K562 (cell line): Measurements from ENCODE around the gene PRPF39. TPM values are rescaled to one million over a fixed set of nuclear protein-coding genes. Genes with fewer than 3 reads are reported as not detected.

ENCODE experiments used
- ATAC-seq: fragments of 200-7000 bp; cut with Tn5 transposase; 3 replicates; pipeline ENCODE4 v1.9.1; 2020; ENCODE audit warnings: moderate library complexity
- BruUV-seq: library from RNA; stranded (reverse); fragments of 400-500 nt; replicated peaks from 2 replicates; lab custom pipeline; 2021; lab: Mats Ljungman, UMichigan
- CTCF ChIA-PET: fragments of 300-600 bp; formaldehyde crosslinking; extraction: SDS; loops from one replicate; lab custom pipeline; 2021; ENCODE audit warnings: low intra/inter-chr PET ratio; lab: Yijun Ruan, JAX
- POLR2A ChIA-PET: fragments of 300-600, 350-650 bp; sonication (Branson Sonifier 250); formaldehyde crosslinking; extraction: SDS; loops from one replicate; lab custom pipeline; 2021; ENCODE audit warnings: antibody characterized with exemption, inconsistent platforms; lab: Yijun Ruan, JAX
- DNase-seq, 4 experiments: peaks; one replicate each; pipeline versions ENCODE4 v3.0.0 to v3.0.0-alpha.2; 2011 to 2018; ENCODE audit warnings: low spot score in 3 of 4, mixed read lengths in 3 of 4; ENCODE audit errors: extremely low read depth in 1 of 4
- FAIRE-seq: peaks from 2 replicates; lab custom pipeline; 2011; peaks lifted over from hg19 to GRCh38; lab: Jason Lieb, UNC
- H2AFZ ChIP-seq: 2 replicates; pipeline ENCODE4 v1.6.0; 2011; ENCODE audit warnings: low read depth, low read length, control low read depth, inconsistent platforms
- H3K27ac ChIP-seq: fragments of 200-600 bp; 3 replicates; pipeline ENCODE4 v1.8.0; 2011; ENCODE audit warnings: low read depth, mild to moderate bottlenecking, control low read depth, inconsistent platforms, low read length, moderate library complexity, mixed read lengths; ENCODE audit errors: extremely low read depth
- H3K27me3 ChIP-seq, 2 experiments: fragments of 300-600 bp in 1 of 2; 2 replicates in 1 of 2; 3 replicates in 1 of 2; pipeline versions ENCODE4 v1.6.0 to v1.8.0; 2011; ENCODE audit warnings: inconsistent platforms in 2 of 2, low read length in 2 of 2, mild to moderate bottlenecking in 1 of 2, mixed read lengths in 1 of 2, moderate library complexity in 1 of 2; ENCODE audit not compliant: control insufficient read depth in 2 of 2, insufficient read depth in 2 of 2
- H3K36me3 ChIP-seq: fragments of 300-600 bp; 3 replicates; pipeline ENCODE4 v1.8.0; 2011; ENCODE audit warnings: mild to moderate bottlenecking, low read length, inconsistent platforms; ENCODE audit not compliant: control insufficient read depth, insufficient read depth
- H3K4me1 ChIP-seq, 2 experiments: fragments of 200-600 bp in 1 of 2; replicated peaks in 1 of 2; 2 replicates in 1 of 2; 3 replicates in 1 of 2; pipeline versions ENCODE4 v1.5.1 to v1.8.0; 2011; ENCODE audit warnings: inconsistent platforms in 2 of 2, low read length in 2 of 2, mild to moderate bottlenecking in 1 of 2, mixed read lengths in 1 of 2, moderate library complexity in 1 of 2; ENCODE audit not compliant: control insufficient read depth in 2 of 2, insufficient read depth in 2 of 2
- H3K4me2 ChIP-seq: 2 replicates; pipeline ENCODE4 v1.6.1; 2011; ENCODE audit warnings: low read length, control low read depth, inconsistent platforms, mixed read lengths; ENCODE audit not compliant: insufficient read depth
- H3K4me3 ChIP-seq: fragments of 200-600 bp; sonication (generic), shearing (Covaris generic); 2 replicates; pipeline ENCODE4 v1.5.1; 2016; ENCODE audit warnings: control low read depth, inconsistent platforms
- H3K79me2 ChIP-seq: fragments of 200-600 bp; 3 replicates; pipeline ENCODE4 v1.8.0; 2011; ENCODE audit warnings: low read length, inconsistent platforms; ENCODE audit not compliant: control insufficient read depth, insufficient read depth
- H3K9ac ChIP-seq, 2 experiments: 2 replicates each; pipeline versions ENCODE4 v1.6.0 to v1.6.1; 2011; ENCODE audit warnings: low read depth in 2 of 2, low read length in 2 of 2, control low read depth in 1 of 2, inconsistent platforms in 1 of 2, mild to moderate bottlenecking in 1 of 2, mixed read lengths in 1 of 2; ENCODE audit not compliant: insufficient read depth in 1 of 2
- H3K9me1 ChIP-seq: one replicate; pipeline ENCODE4 v1.6.0; 2011; ENCODE audit warnings: inconsistent platforms, mild to moderate bottlenecking, low read length, moderate library complexity; ENCODE audit not compliant: control insufficient read depth, insufficient read depth
- H3K9me3 ChIP-seq: replicated peaks from 2 replicates; pipeline ENCODE4 v1.5.1; 2011; ENCODE audit warnings: low read depth, low read length, inconsistent platforms; ENCODE audit not compliant: control insufficient read depth, insufficient read depth
- H4K20me1 ChIP-seq: replicated peaks from 2 replicates; pipeline ENCODE4 v1.6.1; 2011; ENCODE audit warnings: low read length, inconsistent platforms, mixed read lengths; ENCODE audit not compliant: control insufficient read depth, insufficient read depth
- ZNF407 ChIP-seq: fragments of 450-650 bp; IDR thresholded peaks from 2 replicates; pipeline ENCODE4 v1.6.1; 2016; ENCODE audit warnings: low read depth
- WGBS: fragments of 100-300 bp; shearing (Covaris generic); methylation state at CpG from one replicate; pipeline ENCODE4 v1.1.6; 2016; ENCODE audit warnings: low coverage, mixed read lengths; ENCODE audit not compliant: insufficient coverage; ENCODE audit errors: missing lambda C conversion rate; 5-methylcytosine and 5-hydroxymethylcytosine counted together
- in situ Hi-C: fragments of 300-500 bp; cut with MboI; formaldehyde crosslinking; loops from 4 replicates; pipeline ENCODE4 v1.15.0; 2018; ENCODE audit warnings: inconsistent platforms, mixed read lengths
- intact Hi-C: fragments of 100-400 bp; cut with micrococcal nuclease; formaldehyde crosslinking; loops from 2 replicates; pipeline ENCODE4 v1.14.2; 2022
- polyA plus RNA-seq, 8 experiments: library from polyadenylated mRNA; depleted of rRNA in 4 of 8; stranded (reverse) in 5 of 8; unstranded in 3 of 8; fragments of >200 nt; fragmentation: Nextera tagmentation in 2 of 8; fragmentation: Illumina TruSeq in 1 of 8; extraction: Ambion mirVana in 2 of 8; extraction: Trizol in 1 of 8; gene quantifications; 2 replicates each; pipeline versions ENCODE4 v1.2.1 to v1.2.3, GENCODE V29; 2011 to 2014; ENCODE audit warnings: inconsistent platforms in 1 of 8, missing spikeins in 1 of 8
- total RNA-seq, 7 experiments: library from RNA; depleted of rRNA in 6 of 7; stranded (reverse); fragments of >200 nt in 6 of 7; fragmentation: Illumina TruSeq in 2 of 7; extraction: Trizol in 2 of 7; gene quantifications; 2 replicates each; pipeline versions ENCODE4 v1.2.1 to v1.2.3, GENCODE V29; 2011 to 2021; ENCODE audit warnings: low replicate concordance in 1 of 7

PRPF39 gene
- total and polyA plus RNA-seq, 9 of the 15 experiments (the other 6 are each of a cell fraction or from before 2014, with no cell fraction given), result 13.3 to 50.4 (median 24.8) TPM

GRCh38 chr14:45125754-45126153 lies 41.8 kb downstream of the PRPF39 start:
- H3K27me3 ChIP-seq, result no peaks in the 10 kb centered on the region
- H3K79me2 ChIP-seq, result peaks cover 4% of the 10 kb centered on the region; the same call in 1 of the 3 replicates
- no peak overlapping the region for H3K4me2 ChIP-seq
- no peak for TF ChIP-seq ZNF407
- H3K4me3 ChIP-seq, result no peak overlapping the region
- intact Hi-C loops, result no loop called here
- DNase-seq (no peak), FAIRE-seq (no peak), ATAC-seq (no peak)
- POLR2A ChIA-PET, result interaction anchor here (1.4 kb wide), 1 partner anchor 13 kb away, joined by 3 read pairs; no protein-coding TSS in a partner anchor
- H4K20me1 ChIP-seq, result no peaks in the 10 kb centered on the region
- H3K9me3 ChIP-seq, result no peaks in the 10 kb centered on the region
- H3K4me1 ChIP-seq, result 0 out of 5 replicates have a peak, but pooled peaks cover 0 to under 1% of the 10 kb centered on the region in 2 experiments
- no TSS peak for BruUV-seq
- H3K9me1 ChIP-seq, result no peaks in the 10 kb centered on the region
- H3K36me3 ChIP-seq, result peaks cover 51% of the 10 kb centered on the region; the same call in 2 of the 3 replicates
- in situ Hi-C loops, result no loop called here
- CTCF ChIA-PET, result no interaction called here
- no peak overlapping the region for H3K9ac ChIP-seq
- no peak overlapping the region for H3K27ac ChIP-seq
- WGBS, result no CpG with 5 or more reads among the region's 2 CpGs
- no peak overlapping the region for H2AFZ ChIP-seq
